Prostate gland (tissue), 2 donors: ENCODE results near the gene BRCA1.

ENCODE experiments used
- CTCF ChIP-seq, 4 experiments: fragments of 200-600 bp in 2 of 4; fragments of 450-650 bp in 2 of 4; sonication (generic) in 2 of 4; IDR thresholded peaks; 1 replicate in 3 of 4; 2 replicates in 1 of 4; pipeline ENCODE4 v1.5.1; 2016 to 2019; ENCODE audit warnings: antibody characterized with exemption in 4 of 4, mild to moderate bottlenecking in 2 of 4, moderate library complexity in 2 of 4
- POLR2AphosphoS5 ChIP-seq: sonication (generic); formaldehyde crosslinking; IDR thresholded peaks from one replicate; pipeline ENCODE4 v1.6.1; 2017; ENCODE audit warnings: antibody characterized with exemption

DNA sequence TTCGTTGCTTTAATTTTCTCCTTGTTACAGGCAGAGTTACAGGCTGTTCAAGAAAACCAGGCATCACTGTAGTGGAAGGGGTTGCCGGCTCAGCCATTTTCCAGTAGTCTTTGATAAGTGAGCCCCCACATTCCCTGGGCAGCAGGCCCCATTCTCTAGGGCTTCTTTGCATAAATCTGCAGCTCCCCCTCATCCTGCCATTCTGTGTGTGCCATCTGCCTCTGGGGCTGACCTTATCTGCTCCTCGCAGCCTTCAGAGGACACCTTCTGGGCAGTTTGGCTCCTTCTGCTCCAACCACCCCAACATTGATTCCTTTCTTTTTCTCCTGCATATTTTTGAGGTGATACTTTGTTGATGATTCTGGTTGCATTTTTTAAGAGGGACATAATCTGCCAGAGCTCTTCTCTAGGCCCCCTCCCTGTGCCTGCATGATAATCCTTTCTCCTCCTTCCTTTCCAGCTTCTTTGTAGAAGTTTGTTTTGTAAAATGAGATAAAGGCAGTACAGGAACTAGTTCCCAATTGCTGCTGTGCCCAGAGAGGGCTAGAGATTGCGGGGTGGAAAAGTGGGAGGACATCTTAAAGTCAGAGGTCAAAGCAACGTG is 83.0 kb downstream of the BRCA1 start:
- TF ChIP-seq CTCF (IDR thresholded peaks at IDR 0.05) = no peak
- TF ChIP-seq POLR2AphosphoS5 = no peak
